Nephron (organoid): Measurements from ENCODE around the gene OR52A1.

Experiments used
- H3K27ac Mint-ChIP-seq, 3 experiments: 2 replicates each; pipeline ENCODE4 v1.8.0; 2020; ENCODE audit warnings: mixed read lengths in 3 of 3, mild to moderate bottlenecking in 2 of 3, moderate library complexity in 1 of 3
- H3K27me3 Mint-ChIP-seq: 2 replicates; pipeline ENCODE4 v1.8.0; 2021; ENCODE audit warnings: low read depth, mild to moderate bottlenecking, moderate library complexity, mixed read lengths
- H3K36me3 Mint-ChIP-seq: 2 replicates; pipeline ENCODE4 v1.8.0; 2020; ENCODE audit warnings: low read depth, mixed read lengths
- H3K4me1 Mint-ChIP-seq: 2 replicates; pipeline ENCODE4 v1.8.0; 2020; ENCODE audit warnings: mixed read lengths
- H3K4me3 Mint-ChIP-seq, 3 experiments: 2 replicates each; pipeline ENCODE4 v1.8.0; 2020; ENCODE audit warnings: mild to moderate bottlenecking in 3 of 3, mixed read lengths in 3 of 3, moderate library complexity in 2 of 3
- H3K9me3 Mint-ChIP-seq: 2 replicates; pipeline ENCODE4 v1.8.0; 2020; ENCODE audit warnings: mixed read lengths
- TF ChIP-seq, protein P1 (sequence below), 3 experiments: fragments of 200-600 bp; sonication (generic); IDR thresholded peaks; one replicate each; pipeline ENCODE4 v1.5.0; 2021; ENCODE audit warnings: antibody characterized with exemption in 3 of 3; ENCODE audit not compliant: unreplicated experiment in 3 of 3

Gene OR52A1

DNA sequence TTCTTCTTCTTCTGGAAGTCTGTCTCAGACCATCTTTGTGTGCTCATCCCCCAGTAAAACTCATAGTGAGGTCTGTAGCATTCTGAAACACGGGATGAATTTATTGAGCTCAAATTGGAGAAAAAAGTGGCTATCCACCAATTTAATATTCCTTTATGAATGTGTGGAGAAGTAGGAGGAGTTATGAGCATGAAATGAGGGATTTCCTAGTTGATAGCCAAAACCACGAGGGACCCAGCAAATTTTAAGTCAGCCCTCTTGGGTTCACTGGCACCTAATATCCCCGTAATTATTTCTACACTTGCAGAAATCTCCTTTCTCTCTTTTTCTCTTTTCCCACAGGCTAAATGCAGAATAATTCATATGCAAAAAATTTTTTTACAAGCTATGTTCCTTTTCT is at the start of gene OR52A1:
TSS of gene OR52A1 (minus strand) at position 101 of the 400 bp plus-strand sequence. CDS start 2,388 bp downstream, outside the sequence.
- Mint-ChIP-seq H3K9me3 (no peaks in the 10 kb centered on the region), H3K36me3 (no peaks in the 10 kb centered on the region), H3K27me3 (no peaks in the 10 kb centered on the region), H3K4me3 (no peak within 1 kb of the TSS), H3K4me1 (no peaks in the 10 kb centered on the region), H3K27ac (no peak within 1 kb of the TSS)
- TF ChIP-seq, protein P1, sequence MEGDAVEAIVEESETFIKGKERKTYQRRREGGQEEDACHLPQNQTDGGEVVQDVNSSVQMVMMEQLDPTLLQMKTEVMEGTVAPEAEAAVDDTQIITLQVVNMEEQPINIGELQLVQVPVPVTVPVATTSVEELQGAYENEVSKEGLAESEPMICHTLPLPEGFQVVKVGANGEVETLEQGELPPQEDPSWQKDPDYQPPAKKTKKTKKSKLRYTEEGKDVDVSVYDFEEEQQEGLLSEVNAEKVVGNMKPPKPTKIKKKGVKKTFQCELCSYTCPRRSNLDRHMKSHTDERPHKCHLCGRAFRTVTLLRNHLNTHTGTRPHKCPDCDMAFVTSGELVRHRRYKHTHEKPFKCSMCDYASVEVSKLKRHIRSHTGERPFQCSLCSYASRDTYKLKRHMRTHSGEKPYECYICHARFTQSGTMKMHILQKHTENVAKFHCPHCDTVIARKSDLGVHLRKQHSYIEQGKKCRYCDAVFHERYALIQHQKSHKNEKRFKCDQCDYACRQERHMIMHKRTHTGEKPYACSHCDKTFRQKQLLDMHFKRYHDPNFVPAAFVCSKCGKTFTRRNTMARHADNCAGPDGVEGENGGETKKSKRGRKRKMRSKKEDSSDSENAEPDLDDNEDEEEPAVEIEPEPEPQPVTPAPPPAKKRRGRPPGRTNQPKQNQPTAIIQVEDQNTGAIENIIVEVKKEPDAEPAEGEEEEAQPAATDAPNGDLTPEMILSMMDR (IDR thresholded peaks at IDR 0.05; ENCODE audit: unreplicated experiment in 3 of 3) = no peak

- Mint-ChIP-seq H3K27me3 (no peaks in the 10 kb centered on the region), H3K36me3 (no peaks in the 10 kb centered on the region), H3K4me3 (no peak overlapping the region), H3K27ac (no peak overlapping the region), H3K4me1 (no peaks in the 10 kb centered on the region), H3K9me3 (no peaks in the 10 kb centered on the region)
- TF ChIP-seq, protein P1 (IDR thresholded peaks at IDR 0.05; ENCODE audit: unreplicated experiment in 3 of 3) = no peak
Observed at GRCh38 chr11:5203366-5203765, 48.8 kb upstream of the OR52A1 start.

GRCh38 chr11:5200582-5200981 is 46.0 kb upstream of the OR52A1 start, which contains the start of gene OR51V1:
Gene OR51V1 (minus strand): TSS chr11:5200682. CDS start chr11:5200682, 0 bp downstream.
- Mint-ChIP-seq H3K4me1 (no peaks in the 10 kb centered on the region), H3K9me3 (no peaks in the 10 kb centered on the region), H3K4me3 (no peak within 1 kb of the TSS), H3K36me3 (no peaks in the 10 kb centered on the region), H3K27me3 (no peaks in the 10 kb centered on the region), H3K27ac (no peak within 1 kb of the TSS)
- TF ChIP-seq, protein P1 (IDR thresholded peaks at IDR 0.05; ENCODE audit: unreplicated experiment in 3 of 3) = no peak

GRCh38 chr11:5198285-5198684 is 43.7 kb upstream of the OR52A1 start:
- Mint-ChIP-seq H3K4me1 (no peaks in the 10 kb centered on the region), H3K36me3 (no peaks in the 10 kb centered on the region), H3K9me3 (peaks cover under 1% of the 10 kb centered on the region), H3K27ac (no peak overlapping the region), H3K27me3 (no peaks in the 10 kb centered on the region), H3K4me3 (no peak overlapping the region)
- TF ChIP-seq, protein P1 (IDR thresholded peaks at IDR 0.05; ENCODE audit: unreplicated experiment in 3 of 3) = no peak

- Mint-ChIP-seq H3K9me3 (peaks cover 3% of the 10 kb centered on the region), H3K27ac (no peak overlapping the region), H3K36me3 (no peaks in the 10 kb centered on the region), H3K4me3 (no peak overlapping the region), H3K27me3 (no peaks in the 10 kb centered on the region), H3K4me1 (no peaks in the 10 kb centered on the region)
- TF ChIP-seq, protein P1 (IDR thresholded peaks at IDR 0.05; ENCODE audit: unreplicated experiment in 3 of 3) = no peak
Observed at GRCh38 chr11:5197536-5197935, 43.0 kb upstream of the OR52A1 start.

- TF ChIP-seq, protein P1 (IDR thresholded peaks at IDR 0.05; ENCODE audit: unreplicated experiment in 3 of 3) = no peak
- no peaks in the 10 kb centered on the region for H3K27me3 Mint-ChIP-seq
- no peaks in the 10 kb centered on the region for H3K4me1 Mint-ChIP-seq
- H3K4me3 Mint-ChIP-seq = no peak overlapping the region
- no peak overlapping the region for H3K27ac Mint-ChIP-seq
- H3K36me3 Mint-ChIP-seq = no peaks in the 10 kb centered on the region
- peaks cover 3% of the 10 kb centered on the region for H3K9me3 Mint-ChIP-seq
Observed at GRCh38 chr11:5196731-5197130, 42.2 kb upstream of the OR52A1 start.
